ENCODE data around the gene FOXM1.
"Not testable (repeated sequence)": the region's sequence is repeated elsewhere in the genome, so short reads cannot be mapped to it uniquely, and the experiment has no call there.

The FOXM1 gene

GRCh38 chr12:2879853-2880252, 2.9 kb upstream of the FOXM1 start:
- no peak for DNase-seq

- no peak for DNase-seq
Observed at GRCh38 chr12:2877953-2878732, 1.2 kb upstream of the FOXM1 start.

DNA sequence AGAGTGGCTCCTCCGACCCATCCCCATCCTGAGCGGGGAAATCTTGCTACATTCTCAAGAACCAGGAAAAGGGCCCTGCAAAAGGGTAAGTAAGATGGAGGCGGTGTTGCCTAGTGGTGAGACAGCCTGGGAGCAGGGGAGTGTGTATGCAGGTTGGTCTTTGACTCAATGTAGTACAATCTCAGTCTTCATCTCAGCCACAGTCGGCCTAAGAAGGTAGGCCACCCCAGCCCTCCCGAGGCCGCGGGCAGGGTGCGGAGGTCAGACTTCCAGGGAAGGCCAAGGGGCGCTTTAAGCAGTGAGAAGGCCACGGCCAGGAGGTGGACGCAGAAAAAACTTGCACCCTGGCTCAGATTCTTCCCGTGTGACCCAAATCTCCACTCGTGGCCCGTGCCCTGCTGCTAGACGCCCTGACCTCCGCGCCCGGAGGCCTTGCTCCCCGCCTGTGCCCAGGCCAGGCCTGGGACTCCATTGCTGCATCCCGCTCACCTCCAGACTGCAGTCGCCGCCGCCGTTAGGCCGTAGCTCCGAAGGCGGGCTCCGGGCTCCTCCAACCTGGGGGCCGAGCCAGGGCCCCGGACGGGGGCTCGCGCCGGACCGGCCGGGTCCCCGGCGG, 435 bp downstream of the FOXM1 start:
- no peak for DNase-seq

DNA sequence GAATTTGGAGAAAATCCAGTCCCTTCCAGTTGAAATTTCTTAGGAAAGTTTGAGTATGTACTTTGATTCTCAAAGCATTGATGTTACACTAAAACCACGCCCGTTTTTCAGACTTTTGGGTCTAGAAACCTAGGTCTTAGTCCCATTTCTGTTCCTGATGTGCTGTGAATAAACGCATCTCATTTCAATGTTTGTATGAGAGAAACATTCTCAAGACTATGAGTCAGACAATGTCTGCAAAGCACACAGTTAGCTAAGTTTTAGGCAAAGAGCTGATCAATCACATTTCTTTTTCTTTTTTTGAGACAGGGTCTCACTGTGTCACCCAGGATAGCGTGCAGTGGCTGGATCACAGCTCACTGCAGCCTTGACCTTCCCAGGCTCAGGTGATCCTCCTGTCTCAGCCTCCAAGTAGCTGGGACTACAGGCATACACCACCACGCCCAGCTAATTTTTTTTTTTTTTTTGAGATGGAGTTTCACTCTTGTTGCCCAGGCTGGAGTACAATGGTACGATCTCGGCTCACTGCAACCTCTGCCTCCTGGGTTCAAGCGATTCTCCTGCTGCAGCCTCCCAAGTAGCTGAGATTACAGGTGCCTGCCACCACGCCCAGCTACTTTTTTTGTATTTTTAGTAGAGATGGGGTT, 7.9 kb downstream of the FOXM1 start:
- not testable (repeated sequence) for DNase-seq

DNA sequence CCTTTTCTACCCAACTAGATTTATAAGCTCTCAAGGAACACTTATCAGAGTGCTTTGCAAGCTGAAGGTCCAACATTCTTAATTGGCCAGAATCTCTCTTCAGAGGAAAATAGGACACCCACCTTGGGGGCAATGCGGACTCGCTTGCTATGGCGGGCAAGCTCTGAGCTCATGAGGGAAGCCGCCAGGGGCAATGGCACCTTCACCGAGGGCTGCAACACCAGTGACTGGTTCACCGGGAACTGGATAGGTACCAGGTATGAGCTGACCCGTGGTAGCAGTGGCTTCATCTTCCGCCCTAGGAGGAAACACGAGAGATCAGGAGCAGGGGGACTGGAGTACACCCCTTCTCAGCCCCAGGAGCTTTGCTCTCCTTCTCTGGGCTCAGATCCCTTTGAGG, 12.8 kb downstream of the FOXM1 start:
- no peak for DNase-seq

DNA sequence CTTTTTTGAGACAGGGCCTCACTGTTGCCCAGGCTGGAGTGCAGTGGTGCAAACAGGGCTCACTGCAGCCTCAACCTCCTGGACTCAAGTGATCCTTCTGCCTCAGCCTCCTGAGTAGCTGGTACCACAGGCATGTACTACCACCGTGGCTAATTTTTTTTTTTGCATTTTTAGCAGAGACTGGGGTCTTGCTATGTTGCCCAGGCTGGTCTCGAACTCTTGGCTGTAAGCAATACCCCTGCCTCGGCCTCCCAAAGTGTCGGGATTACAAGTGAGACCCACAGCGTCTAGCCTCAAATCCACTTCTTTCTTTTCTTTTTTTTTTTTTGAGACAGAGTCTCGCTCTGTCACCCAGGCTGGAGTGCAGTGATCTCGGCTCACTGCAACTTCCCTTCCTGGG, 13.6 kb downstream of the FOXM1 start:
- not testable (repeated sequence) for DNase-seq

- DNase-seq, result no peak
Observed at GRCh38 chr12:2862876-2863275, 14.1 kb downstream of the FOXM1 start.

- DNase-seq, result no peak
Observed at GRCh38 chr12:2860170-2860569, 16.8 kb downstream of the FOXM1 start.

DNA sequence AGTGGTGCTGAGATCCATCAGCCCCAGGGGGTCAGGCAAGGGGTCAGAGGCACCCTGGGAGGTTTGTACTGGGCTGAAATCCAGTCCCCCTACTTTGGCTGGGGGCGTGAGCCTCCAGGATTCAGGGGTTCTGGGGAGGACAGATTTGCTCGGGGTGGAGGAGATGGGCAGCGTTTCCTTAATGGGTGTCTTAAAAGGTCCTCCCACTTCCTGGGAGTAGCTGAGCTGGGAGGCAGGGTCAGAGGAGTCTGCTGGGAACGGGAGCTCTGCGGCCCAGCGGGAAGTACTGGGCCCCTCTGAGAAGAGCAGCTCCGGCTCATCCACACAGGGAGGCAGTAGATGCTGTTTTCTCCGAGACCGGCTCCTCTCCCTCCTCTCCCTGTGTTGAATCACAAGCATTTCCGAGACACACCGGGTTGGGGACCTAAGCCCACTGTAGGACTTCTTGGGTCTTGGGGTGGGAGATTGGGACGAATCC, 18.0 kb downstream of the FOXM1 start:
- DNase-seq, result no peak

DNA sequence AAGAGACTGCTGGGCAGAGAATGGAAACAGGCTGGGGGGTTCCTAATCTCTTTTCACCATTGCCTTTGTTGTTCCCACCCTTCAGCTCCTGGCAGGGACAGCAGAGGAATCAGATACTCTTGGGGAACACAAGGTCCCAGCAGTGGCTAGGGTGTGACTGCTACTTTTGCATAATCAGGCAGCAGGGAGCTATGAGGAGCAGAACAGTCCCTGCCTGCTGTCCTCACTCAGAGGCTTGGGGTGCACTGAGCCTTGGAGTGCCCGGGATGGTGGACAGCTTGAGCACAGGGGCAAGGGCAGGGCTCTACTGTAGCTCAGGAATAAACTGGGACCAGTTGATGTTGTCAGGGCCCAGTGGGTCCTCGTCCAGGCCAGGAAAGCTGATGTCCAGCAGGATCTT, 18.6 kb downstream of the FOXM1 start:
- no peak for DNase-seq

- no peak for DNase-seq
Observed at GRCh38 chr12:2857576-2857975, 19.4 kb downstream of the FOXM1 start.

- DNase-seq, result no peak
Observed at GRCh38 chr12:2857021-2857431, 19.9 kb downstream of the FOXM1 start, which contains the start of gene TEX52. TEX52 (minus strand) TSS chr12:2857039; CDS start chr12:2857026, 13 bp downstream.

DNA sequence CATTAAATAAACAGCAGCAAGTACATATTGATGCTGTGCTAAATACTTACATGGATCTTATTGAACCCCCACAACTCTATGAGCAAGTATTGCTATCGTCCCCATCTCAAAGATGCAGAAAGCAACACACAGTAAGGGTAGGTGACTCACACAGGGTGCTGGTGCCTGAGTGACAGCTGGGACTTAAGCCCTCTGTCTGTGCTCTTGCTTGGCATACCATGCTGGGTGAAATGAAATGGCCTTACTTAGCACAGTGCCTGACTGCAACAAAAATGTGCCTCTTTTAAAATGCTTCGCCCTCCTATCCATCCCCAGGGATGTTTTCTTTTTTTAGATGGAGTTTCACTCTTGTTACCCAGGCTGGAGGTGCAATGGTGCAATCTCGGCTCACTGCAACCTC, 20.9 kb downstream of the FOXM1 start:
- DNase-seq, result no peak

GRCh38 chr12:2855546-2855945, 21.4 kb downstream of the FOXM1 start:
- DNase-seq, result no peak

GRCh38 chr12:2854669-2855453, 22.1 kb downstream of the FOXM1 start:
- DNase-seq, result no peak

DNA sequence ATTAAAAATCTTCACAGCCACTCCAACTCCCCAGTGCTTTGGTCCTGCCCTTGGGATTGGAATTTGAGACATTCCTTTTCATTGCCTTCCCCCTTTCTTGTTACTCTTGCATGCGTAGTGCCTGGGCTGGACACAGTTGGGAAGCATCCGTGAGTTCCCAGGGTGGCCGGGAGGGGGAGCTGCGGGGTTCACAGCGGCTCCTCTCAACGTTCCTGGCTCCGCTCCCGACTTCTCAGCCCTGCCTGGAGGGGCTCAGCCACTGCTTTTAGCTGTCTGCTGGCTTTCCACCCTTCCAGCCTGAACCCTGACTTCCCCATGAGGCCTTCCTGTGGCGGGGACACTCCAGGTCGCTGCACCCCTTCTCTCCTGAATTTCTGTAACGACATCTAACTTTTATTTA, 23.3 kb downstream of the FOXM1 start:
- peak; percentile 51 for DNase-seq

GRCh38 chr12:2851931-2852330, 25.0 kb downstream of the FOXM1 start:
- DNase-seq, result no peak

GRCh38 chr12:2845280-2845679, 31.7 kb downstream of the FOXM1 start:
- no peak for DNase-seq

- no peak for DNase-seq
Observed at GRCh38 chr12:2844786-2845185, 32.2 kb downstream of the FOXM1 start.

GRCh38 chr12:2842948-2843347, 34.0 kb downstream of the FOXM1 start:
- DNase-seq, result no peak

DNA sequence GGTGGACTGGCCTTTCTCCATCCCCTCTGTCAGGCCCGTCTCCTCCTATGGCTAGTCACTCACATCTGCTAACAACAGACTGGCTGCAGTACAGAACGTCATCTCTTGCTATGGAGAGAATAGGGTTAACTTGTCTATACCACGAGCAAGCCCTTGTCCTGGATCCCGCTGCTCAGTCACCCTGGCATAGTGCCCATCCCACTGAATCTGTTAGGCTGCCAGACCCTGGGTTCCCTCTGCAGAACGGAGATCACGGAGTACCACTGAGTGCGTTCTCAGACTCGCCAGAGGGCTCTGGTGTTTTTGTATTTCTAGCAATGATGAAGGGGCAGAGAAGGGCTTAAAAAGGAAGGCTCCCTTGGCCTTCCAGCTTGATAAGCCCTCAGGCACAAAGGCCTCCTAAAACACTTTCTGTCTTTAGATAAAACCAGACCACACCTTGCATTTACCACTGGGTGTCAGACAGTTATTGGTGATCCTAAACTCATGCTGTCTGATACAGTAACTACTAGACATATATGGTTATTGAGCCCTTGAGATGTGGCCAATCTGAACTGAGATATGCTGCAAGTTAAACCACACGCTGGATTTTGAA, 35.8 kb downstream of the FOXM1 start:
- no peak for DNase-seq

- no peak for DNase-seq
Observed at GRCh38 chr12:2836574-2836973, 40.4 kb downstream of the FOXM1 start.

All from stimulated activated CD4-positive, alpha-beta T cell treated with anti-CD3 and anti-CD28 coated beads, Interleukin-12 subunit alpha, Interleukin-12 subunit beta, amount 100 ng/mL, for 4 hours (primary cell).